Measurements from ENCODE around the gene TTLL3. TPM values are rescaled to one million over a fixed set of nuclear protein-coding genes. Genes with fewer than 3 reads are reported as not detected.

The TTLL3 gene
- total and polyA plus RNA-seq, 2 of the 13 experiments (the other 11 are each of a cell fraction or from before 2014, with no cell fraction given), result 9.5 to 51.2 TPM

DNA sequence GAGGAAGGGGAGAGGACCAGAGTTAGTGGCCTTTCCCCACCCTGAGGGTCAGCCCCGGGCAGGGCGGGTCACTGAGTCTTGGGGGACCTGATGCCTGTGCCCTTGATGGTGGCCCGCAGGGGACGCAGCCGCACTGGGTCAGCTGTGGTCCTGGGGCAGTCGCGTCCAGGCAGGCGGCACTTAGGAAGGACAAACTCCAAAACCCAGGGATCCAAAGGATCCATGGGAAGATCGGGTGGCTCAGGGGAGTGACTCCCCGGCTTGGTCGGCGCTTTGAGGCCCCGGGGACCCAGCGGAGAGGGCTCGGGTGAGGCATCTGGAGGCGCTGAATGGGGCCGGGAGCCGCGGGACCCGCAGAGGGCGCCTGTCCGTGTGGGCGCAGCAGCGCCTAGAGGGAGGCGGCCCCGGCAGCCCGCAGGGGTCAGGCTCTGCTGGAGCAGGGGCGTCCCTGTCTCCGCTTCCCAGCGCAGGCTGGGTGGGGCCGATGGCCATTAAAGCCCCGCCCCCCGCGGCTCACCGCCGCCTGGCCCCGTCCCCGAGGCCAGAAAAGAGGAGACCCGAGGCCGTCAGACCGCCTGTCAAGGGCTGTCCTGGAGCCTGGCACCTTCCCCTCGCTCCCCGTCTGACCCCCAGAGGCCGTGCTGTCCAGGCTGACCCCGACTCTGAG lies 52.5 kb downstream of the TTLL3 start (continued):
- TF ChIP-seq, protein P1, sequence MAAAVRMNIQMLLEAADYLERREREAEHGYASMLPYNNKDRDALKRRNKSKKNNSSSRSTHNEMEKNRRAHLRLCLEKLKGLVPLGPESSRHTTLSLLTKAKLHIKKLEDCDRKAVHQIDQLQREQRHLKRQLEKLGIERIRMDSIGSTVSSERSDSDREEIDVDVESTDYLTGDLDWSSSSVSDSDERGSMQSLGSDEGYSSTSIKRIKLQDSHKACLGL (CRISPR knock-in tag; IDR thresholded peaks at IDR 0.05), result no peak
- TF ChIP-seq, protein P2, sequence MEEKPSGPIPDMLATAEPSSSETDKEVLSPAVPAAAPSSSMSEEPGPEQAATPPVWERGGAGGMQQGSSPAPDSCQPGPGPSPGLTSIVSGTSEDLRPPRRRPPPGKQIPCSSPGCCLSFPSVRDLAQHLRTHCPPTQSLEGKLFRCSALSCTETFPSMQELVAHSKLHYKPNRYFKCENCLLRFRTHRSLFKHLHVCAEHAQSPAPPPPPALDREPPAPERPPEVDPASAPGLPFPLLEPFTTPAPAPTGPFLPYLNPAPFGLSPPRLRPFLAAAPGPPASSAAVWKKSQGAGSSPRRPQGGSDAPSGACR (CRISPR knock-in tag; IDR thresholded peaks at IDR 0.05), result no peak
- TF ChIP-seq HOXA9 (CRISPR knock-in tag; IDR thresholded peaks at IDR 0.05; ENCODE audit: borderline replicate concordance), result no peak
- TF ChIP-seq MEIS2 (CRISPR knock-in tag; IDR thresholded peaks at IDR 0.05), result 0 out of 2 replicates have a peak, but pooled peaks have one; percentile 30
- TF ChIP-seq, protein P3, sequence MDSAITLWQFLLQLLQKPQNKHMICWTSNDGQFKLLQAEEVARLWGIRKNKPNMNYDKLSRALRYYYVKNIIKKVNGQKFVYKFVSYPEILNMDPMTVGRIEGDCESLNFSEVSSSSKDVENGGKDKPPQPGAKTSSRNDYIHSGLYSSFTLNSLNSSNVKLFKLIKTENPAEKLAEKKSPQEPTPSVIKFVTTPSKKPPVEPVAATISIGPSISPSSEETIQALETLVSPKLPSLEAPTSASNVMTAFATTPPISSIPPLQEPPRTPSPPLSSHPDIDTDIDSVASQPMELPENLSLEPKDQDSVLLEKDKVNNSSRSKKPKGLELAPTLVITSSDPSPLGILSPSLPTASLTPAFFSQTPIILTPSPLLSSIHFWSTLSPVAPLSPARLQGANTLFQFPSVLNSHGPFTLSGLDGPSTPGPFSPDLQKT (CRISPR knock-in tag; IDR thresholded peaks at IDR 0.05; ENCODE audit: borderline replicate concordance), result no peak
- TF ChIP-seq TBP (CRISPR knock-in tag; IDR thresholded peaks at IDR 0.05), result no peak
- no peak for TF ChIP-seq POLR2AphosphoS2 (IDR thresholded peaks at IDR 0.05; ENCODE audit: low read depth, low read length)
- TF ChIP-seq ZNF761 (CRISPR knock-in tag; conservative IDR thresholded peaks at IDR 0.05), result no peak
- TF ChIP-seq, protein P4, sequence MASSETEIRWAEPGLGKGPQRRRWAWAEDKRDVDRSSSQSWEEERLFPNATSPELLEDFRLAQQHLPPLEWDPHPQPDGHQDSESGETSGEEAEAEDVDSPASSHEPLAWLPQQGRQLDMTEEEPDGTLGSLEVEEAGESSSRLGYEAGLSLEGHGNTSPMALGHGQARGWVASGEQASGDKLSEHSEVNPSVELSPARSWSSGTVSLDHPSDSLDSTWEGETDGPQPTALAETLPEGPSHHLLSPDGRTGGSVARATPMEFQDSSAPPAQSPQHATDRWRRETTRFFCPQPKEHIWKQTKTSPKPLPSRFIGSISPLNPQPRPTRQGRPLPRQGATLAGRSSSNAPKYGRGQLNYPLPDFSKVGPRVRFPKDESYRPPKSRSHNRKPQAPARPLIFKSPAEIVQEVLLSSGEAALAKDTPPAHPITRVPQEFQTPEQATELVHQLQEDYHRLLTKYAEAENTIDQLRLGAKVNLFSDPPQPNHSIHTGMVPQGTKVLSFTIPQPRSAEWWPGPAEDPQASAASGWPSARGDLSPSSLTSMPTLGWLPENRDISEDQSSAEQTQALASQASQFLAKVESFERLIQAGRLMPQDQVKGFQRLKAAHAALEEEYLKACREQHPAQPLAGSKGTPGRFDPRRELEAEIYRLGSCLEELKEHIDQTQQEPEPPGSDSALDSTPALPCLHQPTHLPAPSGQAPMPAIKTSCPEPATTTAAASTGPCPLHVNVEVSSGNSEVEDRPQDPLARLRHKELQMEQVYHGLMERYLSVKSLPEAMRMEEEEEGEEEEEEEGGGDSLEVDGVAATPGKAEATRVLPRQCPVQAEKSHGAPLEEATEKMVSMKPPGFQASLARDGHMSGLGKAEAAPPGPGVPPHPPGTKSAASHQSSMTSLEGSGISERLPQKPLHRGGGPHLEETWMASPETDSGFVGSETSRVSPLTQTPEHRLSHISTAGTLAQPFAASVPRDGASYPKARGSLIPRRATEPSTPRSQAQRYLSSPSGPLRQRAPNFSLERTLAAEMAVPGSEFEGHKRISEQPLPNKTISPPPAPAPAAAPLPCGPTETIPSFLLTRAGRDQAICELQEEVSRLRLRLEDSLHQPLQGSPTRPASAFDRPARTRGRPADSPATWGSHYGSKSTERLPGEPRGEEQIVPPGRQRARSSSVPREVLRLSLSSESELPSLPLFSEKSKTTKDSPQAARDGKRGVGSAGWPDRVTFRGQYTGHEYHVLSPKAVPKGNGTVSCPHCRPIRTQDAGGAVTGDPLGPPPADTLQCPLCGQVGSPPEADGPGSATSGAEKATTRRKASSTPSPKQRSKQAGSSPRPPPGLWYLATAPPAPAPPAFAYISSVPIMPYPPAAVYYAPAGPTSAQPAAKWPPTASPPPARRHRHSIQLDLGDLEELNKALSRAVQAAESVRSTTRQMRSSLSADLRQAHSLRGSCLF (CRISPR knock-in tag; IDR thresholded peaks at IDR 0.05; ENCODE audit: borderline replicate concordance), result no peak
- TF ChIP-seq ISL2 (CRISPR knock-in tag; IDR thresholded peaks at IDR 0.05), result peak; percentile 78
- TF ChIP-seq EZH2 (conservative IDR thresholded peaks at IDR 0.05; ENCODE audit: low read depth, low read length), result no peak
- TF ChIP-seq SIX4 (CRISPR knock-in tag; IDR thresholded peaks at IDR 0.05), result peak; percentile 23; the same call in 1 of the 2 replicates
- peak; percentile 43 for TF ChIP-seq ZNF501 (CRISPR knock-in tag; IDR thresholded peaks at IDR 0.05)
- TF ChIP-seq ARHGAP35 (CRISPR knock-in tag; IDR thresholded peaks at IDR 0.05; ENCODE audit: borderline replicate concordance), result no peak
- no peak for TF ChIP-seq GTF3A (CRISPR knock-in tag; conservative IDR thresholded peaks at IDR 0.05)
- no peak for TF ChIP-seq ZNF607 (CRISPR knock-in tag; IDR thresholded peaks at IDR 0.05; ENCODE audit: borderline replicate concordance)
- TF ChIP-seq, protein P5, sequence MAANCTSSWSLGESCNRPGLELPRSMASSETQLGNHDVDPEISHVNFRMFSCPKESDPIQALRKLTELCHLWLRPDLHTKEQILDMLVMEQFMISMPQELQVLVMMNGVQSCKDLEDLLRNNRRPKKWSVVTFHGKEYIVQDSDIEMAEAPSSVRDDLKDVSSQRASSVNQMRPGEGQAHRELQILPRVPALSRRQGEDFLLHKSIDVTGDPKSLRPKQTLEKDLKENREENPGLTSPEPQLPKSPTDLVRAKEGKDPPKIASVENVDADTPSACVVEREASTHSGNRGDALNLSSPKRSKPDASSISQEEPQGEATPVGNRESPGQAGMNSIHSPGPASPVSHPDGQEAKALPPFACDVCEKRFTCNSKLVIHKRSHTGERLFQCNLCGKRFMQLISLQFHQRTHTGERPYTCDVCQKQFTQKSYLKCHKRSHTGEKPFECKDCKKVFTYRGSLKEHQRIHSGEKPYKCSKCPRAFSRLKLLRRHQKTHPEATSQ (CRISPR knock-in tag; IDR thresholded peaks at IDR 0.05; ENCODE audit: borderline replicate concordance), result no peak
- TF ChIP-seq HES4 (CRISPR knock-in tag; IDR thresholded peaks at IDR 0.05; ENCODE audit: borderline replicate concordance), result no peak
- no peak for TF ChIP-seq FOXO1 (CRISPR knock-in tag; IDR thresholded peaks at IDR 0.05)
- peak in 1 of 2 experiments; percentile 71; a peak in 1 of 4 replicates for TF ChIP-seq KLF16 (CRISPR knock-in tag; IDR thresholded peaks at IDR 0.05)
- TF ChIP-seq FIP1L1 (IDR thresholded peaks at IDR 0.05; ENCODE audit: borderline replicate concordance, insufficient read depth, low read depth, low read length), result no peak

Measured in HepG2 (cell line).